HCT116 (cell line): ENCODE results near the gene OR6C1. TPM values are rescaled to one million over a fixed set of nuclear protein-coding genes. Genes with fewer than 3 reads are reported as not detected.

Experiments
- ATAC-seq: fragments of 200-7000 bp; cut with Tn5 transposase; 2 replicates; pipeline ENCODE4 v1.9.1; 2020; ENCODE audit warnings: mild to moderate bottlenecking, moderate library complexity
- BruUV-seq: library from RNA; stranded (reverse); fragments of 400-500 nt; replicated peaks from 2 replicates; lab custom pipeline; 2021; lab: Mats Ljungman, UMichigan
- CTCF ChIA-PET: fragments of 300-600 bp; sonication (Branson Sonifier 250); formaldehyde crosslinking; loops from one replicate; lab custom pipeline; 2021; ENCODE audit warnings: antibody characterized with exemption; lab: Charles Lee
- POLR2A ChIA-PET: fragments of 300-600, 350-600 bp; sonication (Branson Sonifier 250); formaldehyde crosslinking; loops from one replicate; lab custom pipeline; 2021; ENCODE audit warnings: antibody characterized with exemption; lab: Charles Lee
- RAD21 ChIA-PET, 2 experiments: fragments of 300-600 bp; sonication (Branson Sonifier 250); formaldehyde crosslinking; loops; one replicate each; lab custom pipeline; 2023; ENCODE audit warnings: low total read pairs in 2 of 2; ENCODE audit not compliant: uncharacterized antibody in 2 of 2, unreplicated experiment in 2 of 2, low non-redundant PET in 1 of 2; lab: Charles Lee
- DNase-seq: peaks from one replicate; pipeline ENCODE4 v3.0.0-alpha.2; 2010; ENCODE audit warnings: low read depth, low spot score
- H2AFZ ChIP-seq: fragments of 200-600 bp; shearing (Covaris generic), sonication (generic); 2 replicates; pipeline ENCODE4 v1.6.1; 2017; ENCODE audit warnings: low read depth, mixed run types, mixed read lengths, antibody characterized with exemption, low read length; ENCODE audit not compliant: poor library complexity, severe bottlenecking
- H3K27ac ChIP-seq: 2 replicates; pipeline ENCODE4 v1.5.1; 2012; ENCODE audit warnings: low read depth, low read length
- H3K27me3 ChIP-seq: fragments of 200-600 bp; sonication (generic); 2 replicates; pipeline ENCODE4 v1.6.1; 2016; ENCODE audit warnings: mixed run types, low read length, mixed read lengths; ENCODE audit not compliant: insufficient read depth
- H3K36me3 ChIP-seq, 2 experiments: fragments of 200-500 bp in 1 of 2; fragments of 200-600 bp in 1 of 2; sonication (Bioruptor generic) in 1 of 2; sonication (generic) in 1 of 2; 2 replicates each; pipeline versions ENCODE4 v1.5.1 to v1.6.1; 2014 to 2016; ENCODE audit warnings: low read length in 2 of 2, inconsistent platforms in 1 of 2, mixed read lengths in 1 of 2, mixed run types in 1 of 2; ENCODE audit not compliant: insufficient read depth in 2 of 2, control insufficient read depth in 1 of 2
- H3K4me1 ChIP-seq, 2 experiments: fragments of 200-600 bp in 1 of 2; sonication (generic) in 1 of 2; 2 replicates each; pipeline versions ENCODE4 v1.5.1 to v1.6.1; 2012 to 2017; ENCODE audit warnings: low read length in 2 of 2, inconsistent platforms in 1 of 2, mild to moderate bottlenecking in 1 of 2, mixed read lengths in 1 of 2, mixed run types in 1 of 2, moderate library complexity in 1 of 2; ENCODE audit not compliant: insufficient read depth in 2 of 2, control insufficient read depth in 1 of 2
- H3K4me2 ChIP-seq: fragments of 200-600 bp; sonication (generic); 2 replicates; pipeline ENCODE4 v1.6.1; 2017; ENCODE audit warnings: mixed run types, low read length, mixed read lengths
- H3K4me3 ChIP-seq, 2 experiments: fragments of 200-600 bp in 1 of 2; sonication (generic) in 1 of 2; replicated peaks in 1 of 2; 2 replicates each; pipeline ENCODE4 v1.5.1; 2011 to 2016; ENCODE audit warnings: low read length in 2 of 2, control low read depth in 1 of 2, low read depth in 1 of 2, mild to moderate bottlenecking in 1 of 2, mixed read lengths in 1 of 2, mixed run types in 1 of 2
- H3K79me2 ChIP-seq: fragments of 200-600 bp; sonication (generic); 2 replicates; pipeline ENCODE4 v1.6.1; 2017; ENCODE audit warnings: mild to moderate bottlenecking, mixed run types, low read length, moderate library complexity, mixed read lengths; ENCODE audit not compliant: insufficient read depth
- H3K9ac ChIP-seq: fragments of 200-600 bp; sonication (generic); 2 replicates; pipeline ENCODE4 v1.6.1; 2016; ENCODE audit warnings: low read length, mixed read lengths
- H3K9me2 ChIP-seq: fragments of 200-600 bp; sonication (generic), shearing (Covaris generic); 2 replicates; pipeline ENCODE4 v1.6.1; 2017; ENCODE audit warnings: mixed run types, mild to moderate bottlenecking, moderate library complexity; ENCODE audit not compliant: insufficient read depth
- H3K9me3 ChIP-seq, 2 experiments: fragments of 200-500 bp in 1 of 2; fragments of 200-600 bp in 1 of 2; sonication (Bioruptor generic) in 1 of 2; sonication (generic) in 1 of 2; 2 replicates each; pipeline ENCODE4 v1.6.1; 2014 to 2017; ENCODE audit warnings: low read length in 2 of 2, mixed read lengths in 2 of 2, inconsistent platforms in 1 of 2, low read depth in 1 of 2, mild to moderate bottlenecking in 1 of 2, mixed run types in 1 of 2, moderate library complexity in 1 of 2; ENCODE audit not compliant: control insufficient read depth in 1 of 2, insufficient read depth in 1 of 2
- H4K20me1 ChIP-seq: fragments of 200-600 bp; sonication (generic), shearing (Covaris generic); 2 replicates; pipeline ENCODE4 v1.6.1; 2017; ENCODE audit warnings: mixed run types, mild to moderate bottlenecking, moderate library complexity; ENCODE audit not compliant: insufficient read depth
- CBX3 ChIP-seq: IDR thresholded peaks from 2 replicates; pipeline ENCODE4 v1.6.1; 2012; ENCODE audit warnings: low read depth
- CEBPB ChIP-seq: IDR thresholded peaks from 2 replicates; pipeline ENCODE4 v1.6.1; 2012; ENCODE audit warnings: low read depth
- EGR1 ChIP-seq: IDR thresholded peaks from 2 replicates; pipeline ENCODE4 v1.6.1; 2012; ENCODE audit warnings: low read depth
- ELF1 ChIP-seq: IDR thresholded peaks from 2 replicates; pipeline ENCODE4 v1.6.1; 2012; ENCODE audit warnings: low read depth, borderline replicate concordance
- FOSL1 ChIP-seq: IDR thresholded peaks from 2 replicates; pipeline ENCODE4 v1.6.1; 2012; ENCODE audit warnings: low read depth
- JUND ChIP-seq: IDR thresholded peaks from 2 replicates; pipeline ENCODE4 v1.6.1; 2012
- RAD21 ChIP-seq: IDR thresholded peaks from 2 replicates; pipeline ENCODE4 v1.6.1; 2012; ENCODE audit warnings: low read depth, mild to moderate bottlenecking
- SIN3A ChIP-seq: IDR thresholded peaks from 2 replicates; pipeline ENCODE4 v1.6.1; 2012; ENCODE audit warnings: low read depth
- SP1 ChIP-seq: IDR thresholded peaks from 2 replicates; pipeline ENCODE4 v1.6.1; 2012; ENCODE audit warnings: low read depth
- TCF7L2 ChIP-seq: IDR thresholded peaks from 2 replicates; pipeline ENCODE4 v1.7.0; 2011; ENCODE audit warnings: borderline replicate concordance, inconsistent platforms; ENCODE audit not compliant: insufficient read depth, insufficient read length; ENCODE audit errors: extremely low read depth
- YY1 ChIP-seq: IDR thresholded peaks from 2 replicates; pipeline ENCODE4 v1.6.1; 2011; ENCODE audit warnings: low read length, low read depth, moderate library complexity, mild to moderate bottlenecking; ENCODE audit not compliant: insufficient replicate concordance; ENCODE audit errors: extremely low read depth
- ZNF274 ChIP-seq: fragments of 200-500 bp; sonication (Bioruptor generic); IDR thresholded peaks from 2 replicates; pipeline ENCODE4 v1.6.1; 2014; ENCODE audit warnings: mild to moderate bottlenecking, low read depth, low read length, inconsistent platforms
- intact Hi-C: fragments of 100-400 bp; cut with micrococcal nuclease; formaldehyde crosslinking; loops from 2 replicates; pipeline ENCODE4 v1.10.0; 2022
- total RNA-seq: library from RNA; stranded (reverse); gene quantifications from one replicate; pipeline ENCODE4 v1.2.1, GENCODE V29; 2021; ENCODE audit not compliant: unreplicated experiment
- TF ChIP-seq, protein P1 (sequence below): IDR thresholded peaks from 2 replicates; pipeline ENCODE4 v1.6.1; 2012
- TF ChIP-seq, protein P2 (sequence below): IDR thresholded peaks from 2 replicates; pipeline ENCODE4 v1.6.1; 2012
- TF ChIP-seq, protein P3 (sequence below): IDR thresholded peaks from 2 replicates; pipeline ENCODE4 v1.6.1; 2012; ENCODE audit warnings: low read depth
- TF ChIP-seq, protein P4 (sequence below), 3 experiments: fragments of 200-600 bp in 1 of 3; sonication (generic) in 1 of 3; IDR thresholded peaks in 2 of 3; conservative IDR thresholded peaks in 1 of 3; 2 replicates each; pipeline ENCODE4 v1.5.1; 2012 to 2017; ENCODE audit warnings: low read depth in 2 of 3, low read length in 2 of 3, antibody characterized with exemption in 1 of 3, borderline replicate concordance in 1 of 3, control low read depth in 1 of 3, mild to moderate bottlenecking in 1 of 3, mixed read lengths in 1 of 3, mixed run types in 1 of 3, moderate library complexity in 1 of 3; ENCODE audit not compliant: insufficient read depth in 1 of 3

Gene OR6C1
- total RNA-seq, 1 experiment from 2014 or later = not detected

DNA sequence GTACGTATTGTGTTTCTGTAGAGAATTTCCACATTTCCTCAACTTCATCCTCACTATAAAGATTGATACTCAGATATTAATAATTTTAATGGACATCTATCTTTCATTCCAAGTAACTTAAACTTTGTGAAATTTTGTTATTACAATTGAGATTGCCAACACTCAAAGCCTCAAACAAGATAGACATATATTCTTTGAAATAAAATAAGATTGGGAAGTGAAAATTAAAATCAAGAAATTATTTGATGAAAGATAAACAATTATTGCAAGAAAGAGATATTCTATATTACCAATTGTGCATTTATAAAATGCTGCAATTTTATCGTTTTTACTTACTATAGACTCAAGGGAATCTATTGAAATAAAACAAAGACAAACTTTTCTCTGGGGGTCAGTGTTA lies 17.7 kb upstream of the OR6C1 start, which contains the start of gene OR6C6:
OR6C6 (minus strand) TSS at position 101 of the 400 bp plus-strand sequence. CDS start 1,337 bp downstream, outside the sequence.
- BruUV-seq = no TSS peak
- no peak within 1 kb of the TSS for H2AFZ ChIP-seq
- no peak for DNase-seq
- intact Hi-C loops = no loop called here
- no peak within 1 kb of the TSS for H3K9ac ChIP-seq
- no peaks in the 10 kb centered on the region for H3K36me3 ChIP-seq
- H3K27ac ChIP-seq = no peak within 1 kb of the TSS
- no peak within 1 kb of the TSS for H3K4me2 ChIP-seq
- H3K9me3 ChIP-seq = no peaks in the 10 kb centered on the region
- ChIA-PET CTCF (no interaction called here), POLR2A (no interaction called here), RAD21 (no interaction called here)
- H3K79me2 ChIP-seq = no peaks in the 10 kb centered on the region
- no peaks in the 10 kb centered on the region for H3K9me2 ChIP-seq
- H4K20me1 ChIP-seq = no peaks in the 10 kb centered on the region; the same call in 1 of the 2 replicates
- H3K27me3 ChIP-seq = peaks cover 28% of the 10 kb centered on the region
- no peak within 1 kb of the TSS for H3K4me3 ChIP-seq
- TF ChIP-seq FOSL1 (no peak), JUND (no peak), TCF7L2 (no peak), YY1 (no peak), ELF1 (no peak), SIN3A (no peak), ZNF274 (no peak), SP1 (no peak), CEBPB (no peak), RAD21 (no peak)
- TF ChIP-seq, protein P1, sequence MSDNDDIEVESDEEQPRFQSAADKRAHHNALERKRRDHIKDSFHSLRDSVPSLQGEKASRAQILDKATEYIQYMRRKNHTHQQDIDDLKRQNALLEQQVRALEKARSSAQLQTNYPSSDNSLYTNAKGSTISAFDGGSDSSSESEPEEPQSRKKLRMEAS = no peak
- TF ChIP-seq, protein P2, sequence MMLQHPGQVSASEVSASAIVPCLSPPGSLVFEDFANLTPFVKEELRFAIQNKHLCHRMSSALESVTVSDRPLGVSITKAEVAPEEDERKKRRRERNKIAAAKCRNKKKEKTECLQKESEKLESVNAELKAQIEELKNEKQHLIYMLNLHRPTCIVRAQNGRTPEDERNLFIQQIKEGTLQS = no peak
- H3K4me1 ChIP-seq = no peaks in the 10 kb centered on the region
- ATAC-seq = no peak

DNA sequence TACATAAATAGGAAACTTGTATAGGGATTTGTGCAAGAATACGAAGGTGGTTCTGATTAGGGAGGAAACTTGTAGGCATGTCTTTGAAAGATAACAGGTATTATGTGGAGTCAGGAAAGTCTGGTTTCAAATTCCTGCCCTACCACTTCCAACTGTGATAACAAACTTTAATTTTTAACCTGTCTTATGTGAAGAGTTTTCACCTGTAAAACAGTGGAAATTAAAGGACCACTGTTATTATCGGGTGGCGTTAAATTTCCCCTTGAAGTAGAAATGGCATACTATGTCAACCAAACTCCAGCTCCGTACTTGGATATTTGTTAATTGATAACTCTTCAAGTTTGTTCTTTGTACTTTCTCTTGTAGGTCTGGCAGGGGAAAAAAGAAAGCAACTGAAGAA lies 6.1 kb downstream of the OR6C1 start:
- H3K27ac ChIP-seq = no peak overlapping the region
- H3K36me3 ChIP-seq = no peaks in the 10 kb centered on the region
- H3K27me3 ChIP-seq = peaks cover 4% of the 10 kb centered on the region
- intact Hi-C loops = no loop called here
- CTCF ChIA-PET = no interaction called here
- no peak overlapping the region for H3K9ac ChIP-seq
- no peak overlapping the region for H3K4me3 ChIP-seq
- no peaks in the 10 kb centered on the region for H3K9me2 ChIP-seq
- POLR2A ChIA-PET = no interaction called here
- no peak overlapping the region for H3K4me2 ChIP-seq
- RAD21 ChIA-PET = no interaction called here
- ATAC-seq (no peak), DNase-seq (no peak)
- no peak overlapping the region for H2AFZ ChIP-seq
- no peaks in the 10 kb centered on the region for H3K79me2 ChIP-seq
- no peaks in the 10 kb centered on the region for H3K9me3 ChIP-seq
- H3K4me1 ChIP-seq = no peaks in the 10 kb centered on the region
- BruUV-seq = no TSS peak
- no peaks in the 10 kb centered on the region for H4K20me1 ChIP-seq
- TF ChIP-seq, protein P3, sequence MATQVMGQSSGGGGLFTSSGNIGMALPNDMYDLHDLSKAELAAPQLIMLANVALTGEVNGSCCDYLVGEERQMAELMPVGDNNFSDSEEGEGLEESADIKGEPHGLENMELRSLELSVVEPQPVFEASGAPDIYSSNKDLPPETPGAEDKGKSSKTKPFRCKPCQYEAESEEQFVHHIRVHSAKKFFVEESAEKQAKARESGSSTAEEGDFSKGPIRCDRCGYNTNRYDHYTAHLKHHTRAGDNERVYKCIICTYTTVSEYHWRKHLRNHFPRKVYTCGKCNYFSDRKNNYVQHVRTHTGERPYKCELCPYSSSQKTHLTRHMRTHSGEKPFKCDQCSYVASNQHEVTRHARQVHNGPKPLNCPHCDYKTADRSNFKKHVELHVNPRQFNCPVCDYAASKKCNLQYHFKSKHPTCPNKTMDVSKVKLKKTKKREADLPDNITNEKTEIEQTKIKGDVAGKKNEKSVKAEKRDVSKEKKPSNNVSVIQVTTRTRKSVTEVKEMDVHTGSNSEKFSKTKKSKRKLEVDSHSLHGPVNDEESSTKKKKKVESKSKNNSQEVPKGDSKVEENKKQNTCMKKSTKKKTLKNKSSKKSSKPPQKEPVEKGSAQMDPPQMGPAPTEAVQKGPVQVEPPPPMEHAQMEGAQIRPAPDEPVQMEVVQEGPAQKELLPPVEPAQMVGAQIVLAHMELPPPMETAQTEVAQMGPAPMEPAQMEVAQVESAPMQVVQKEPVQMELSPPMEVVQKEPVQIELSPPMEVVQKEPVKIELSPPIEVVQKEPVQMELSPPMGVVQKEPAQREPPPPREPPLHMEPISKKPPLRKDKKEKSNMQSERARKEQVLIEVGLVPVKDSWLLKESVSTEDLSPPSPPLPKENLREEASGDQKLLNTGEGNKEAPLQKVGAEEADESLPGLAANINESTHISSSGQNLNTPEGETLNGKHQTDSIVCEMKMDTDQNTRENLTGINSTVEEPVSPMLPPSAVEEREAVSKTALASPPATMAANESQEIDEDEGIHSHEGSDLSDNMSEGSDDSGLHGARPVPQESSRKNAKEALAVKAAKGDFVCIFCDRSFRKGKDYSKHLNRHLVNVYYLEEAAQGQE = no peak
- TF ChIP-seq, protein P4, sequence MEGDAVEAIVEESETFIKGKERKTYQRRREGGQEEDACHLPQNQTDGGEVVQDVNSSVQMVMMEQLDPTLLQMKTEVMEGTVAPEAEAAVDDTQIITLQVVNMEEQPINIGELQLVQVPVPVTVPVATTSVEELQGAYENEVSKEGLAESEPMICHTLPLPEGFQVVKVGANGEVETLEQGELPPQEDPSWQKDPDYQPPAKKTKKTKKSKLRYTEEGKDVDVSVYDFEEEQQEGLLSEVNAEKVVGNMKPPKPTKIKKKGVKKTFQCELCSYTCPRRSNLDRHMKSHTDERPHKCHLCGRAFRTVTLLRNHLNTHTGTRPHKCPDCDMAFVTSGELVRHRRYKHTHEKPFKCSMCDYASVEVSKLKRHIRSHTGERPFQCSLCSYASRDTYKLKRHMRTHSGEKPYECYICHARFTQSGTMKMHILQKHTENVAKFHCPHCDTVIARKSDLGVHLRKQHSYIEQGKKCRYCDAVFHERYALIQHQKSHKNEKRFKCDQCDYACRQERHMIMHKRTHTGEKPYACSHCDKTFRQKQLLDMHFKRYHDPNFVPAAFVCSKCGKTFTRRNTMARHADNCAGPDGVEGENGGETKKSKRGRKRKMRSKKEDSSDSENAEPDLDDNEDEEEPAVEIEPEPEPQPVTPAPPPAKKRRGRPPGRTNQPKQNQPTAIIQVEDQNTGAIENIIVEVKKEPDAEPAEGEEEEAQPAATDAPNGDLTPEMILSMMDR (IDR thresholded peaks at IDR 0.05 in 2 of 3, conservative IDR thresholded peaks at IDR 0.05 in 1 of 3; ENCODE audit: borderline replicate concordance in 1 of 3, insufficient read depth in 1 of 3, low read depth in 2 of 3, low read length in 2 of 3) = no peak
- TF ChIP-seq RAD21 (no peak), TCF7L2 (no peak), YY1 (no peak), CBX3 (no peak), SIN3A (no peak), EGR1 (no peak)
